Activated B cell treated with CpG ODN at 0.5 μM for 24 hours (primary cell): ENCODE results near the gene ENPP3. TPM values are rescaled to one million over a fixed set of nuclear protein-coding genes. Genes with fewer than 3 reads are reported as not detected.

Experiments used
- ATAC-seq: fragments of 200-7000 bp; cut with Tn5 transposase; one replicate; pipeline ENCODE4 v1.10.0; 2021; ENCODE audit warnings: low read depth, mild to moderate bottlenecking, moderate library complexity
- CTCF ChIA-PET: fragments of 350-600 bp; sonication (Branson Sonifier 250); formaldehyde crosslinking; loops from one replicate; lab custom pipeline; 2021; ENCODE audit warnings: antibody characterized with exemption; lab: Charles Lee
- POLR2A ChIA-PET: fragments of 350-600 bp; sonication (Branson Sonifier 250); formaldehyde crosslinking; loops from one replicate; lab custom pipeline; 2021; ENCODE audit warnings: antibody characterized with exemption; lab: Charles Lee
- DNase-seq: peaks from one replicate; pipeline ENCODE4 v3.0.0; 2022
- H3K27ac Mint-ChIP-seq: one replicate; pipeline ENCODE4 v1.8.0; 2020; ENCODE audit warnings: mixed read lengths
- H3K27me3 Mint-ChIP-seq: one replicate; pipeline ENCODE4 v1.8.0; 2021; ENCODE audit warnings: mixed read lengths
- H3K36me3 Mint-ChIP-seq: one replicate; pipeline ENCODE4 v1.8.0; 2021; ENCODE audit warnings: low read depth, mixed read lengths
- H3K4me1 Mint-ChIP-seq: one replicate; pipeline ENCODE4 v1.8.0; 2021; ENCODE audit warnings: mixed read lengths
- H3K4me3 Mint-ChIP-seq: one replicate; pipeline ENCODE4 v1.8.0; 2020; ENCODE audit warnings: mild to moderate bottlenecking, mixed read lengths
- H3K9me3 Mint-ChIP-seq: one replicate; pipeline ENCODE4 v1.8.0; 2020; ENCODE audit warnings: mixed read lengths
- CTCF ChIP-seq: fragments of 200-600 bp; IDR thresholded peaks from one replicate; pipeline ENCODE4 v1.8.0; 2022; ENCODE audit warnings: antibody characterized with exemption, mild to moderate bottlenecking
- intact Hi-C: fragments of 100-400 bp; cut with micrococcal nuclease; formaldehyde crosslinking; loops from one replicate; pipeline ENCODE4 v1.15.1; 2024
- total RNA-seq: library from RNA; stranded (reverse); gene quantifications from 2 replicates; pipeline ENCODE4 v1.2.3, GENCODE V29; 2022

Gene ENPP3
- total RNA-seq, 1 donor from 2014 or later = 0.29 TPM

GRCh38 chr6:131736003-131736596, 99.0 kb downstream of the ENPP3 start:
- TF ChIP-seq CTCF = no peak
- ChIA-PET CTCF (no interaction called here), POLR2A (no interaction called here)
- no peak overlapping the region for H3K4me3 Mint-ChIP-seq
- H3K36me3 Mint-ChIP-seq = no peaks in the 10 kb centered on the region
- intact Hi-C loops = no loop called here
- H3K9me3 Mint-ChIP-seq = no peaks in the 10 kb centered on the region
- no peak overlapping the region for H3K27ac Mint-ChIP-seq
- DNase-seq = no peak
- ATAC-seq = no peak
- H3K4me1 Mint-ChIP-seq = no peaks in the 10 kb centered on the region
- H3K27me3 Mint-ChIP-seq = no peaks in the 10 kb centered on the region

- Mint-ChIP-seq H3K9me3 (no peaks in the 10 kb centered on the region), H3K27me3 (no peaks in the 10 kb centered on the region), H3K36me3 (no peaks in the 10 kb centered on the region), H3K4me3 (no peak overlapping the region), H3K27ac (no peak overlapping the region), H3K4me1 (peaks cover 5% of the 10 kb centered on the region)
- no peak for TF ChIP-seq CTCF
- CTCF ChIA-PET = no interaction called here
- POLR2A ChIA-PET = no interaction called here
- no peak for ATAC-seq
- intact Hi-C loops = no loop called here
- DNase-seq = no peak
Measured at GRCh38 chr6:131736811-131737210, 99.7 kb downstream of the ENPP3 start.

- POLR2A ChIA-PET = no interaction called here
- Mint-ChIP-seq H3K9me3 (no peaks in the 10 kb centered on the region), H3K36me3 (no peaks in the 10 kb centered on the region), H3K27ac (no peak overlapping the region), H3K4me3 (no peak overlapping the region), H3K4me1 (peaks cover 9% of the 10 kb centered on the region), H3K27me3 (peaks cover 1% of the 10 kb centered on the region)
- ATAC-seq = no peak
- CTCF ChIA-PET = no interaction called here
- no peak for TF ChIP-seq CTCF
- intact Hi-C loops = no loop called here
- no peak for DNase-seq
Measured at GRCh38 chr6:131739136-131739535, 102.0 kb downstream of the ENPP3 start.

- no peaks in the 10 kb centered on the region for H3K36me3 Mint-ChIP-seq
- DNase-seq (no peak), ATAC-seq (no peak)
- no peaks in the 10 kb centered on the region for H3K9me3 Mint-ChIP-seq
- intact Hi-C loops = no loop called here
- H3K4me1 Mint-ChIP-seq = peaks cover 9% of the 10 kb centered on the region
- POLR2A ChIA-PET = no interaction called here
- H3K4me3 Mint-ChIP-seq = no peak overlapping the region
- no peak overlapping the region for H3K27ac Mint-ChIP-seq
- CTCF ChIA-PET = no interaction called here
- TF ChIP-seq CTCF = no peak
- H3K27me3 Mint-ChIP-seq = peaks cover 3% of the 10 kb centered on the region
Measured at GRCh38 chr6:131740161-131740560, 103.1 kb downstream of the ENPP3 start.

- ATAC-seq (no peak), DNase-seq (no peak)
- Mint-ChIP-seq H3K4me3 (no peak overlapping the region), H3K36me3 (no peaks in the 10 kb centered on the region), H3K4me1 (peaks cover 9% of the 10 kb centered on the region), H3K27me3 (peaks cover 3% of the 10 kb centered on the region), H3K27ac (no peak overlapping the region), H3K9me3 (no peaks in the 10 kb centered on the region)
- TF ChIP-seq CTCF = no peak
- CTCF ChIA-PET = no interaction called here
- intact Hi-C loops = no loop called here
- POLR2A ChIA-PET = no interaction called here
Measured at GRCh38 chr6:131741688-131742393, 104.7 kb downstream of the ENPP3 start.
